ES-I3 (cell line): Measurements from ENCODE around the gene DYRK2.

Experiments used
- H3K36me3 ChIP-seq: 2 replicates; pipeline ENCODE4 v1.6.1; 2013; ENCODE audit warnings: mild to moderate bottlenecking, low read length, control low read depth, moderate library complexity; ENCODE audit not compliant: insufficient read depth
- H3K4me1 ChIP-seq: 2 replicates; pipeline ENCODE4 v1.6.1; 2013; ENCODE audit warnings: mild to moderate bottlenecking, control low read depth, low read length; ENCODE audit not compliant: insufficient read depth
- H3K9ac ChIP-seq: 2 replicates; pipeline ENCODE4 v1.6.1; 2013; ENCODE audit warnings: low read depth, mild to moderate bottlenecking, low read length, moderate library complexity
- H3K9me3 ChIP-seq: 2 replicates; pipeline ENCODE4 v1.6.1; 2013; ENCODE audit warnings: mild to moderate bottlenecking, low read length, moderate library complexity; ENCODE audit not compliant: control insufficient read depth, insufficient read depth

Gene DYRK2

DNA sequence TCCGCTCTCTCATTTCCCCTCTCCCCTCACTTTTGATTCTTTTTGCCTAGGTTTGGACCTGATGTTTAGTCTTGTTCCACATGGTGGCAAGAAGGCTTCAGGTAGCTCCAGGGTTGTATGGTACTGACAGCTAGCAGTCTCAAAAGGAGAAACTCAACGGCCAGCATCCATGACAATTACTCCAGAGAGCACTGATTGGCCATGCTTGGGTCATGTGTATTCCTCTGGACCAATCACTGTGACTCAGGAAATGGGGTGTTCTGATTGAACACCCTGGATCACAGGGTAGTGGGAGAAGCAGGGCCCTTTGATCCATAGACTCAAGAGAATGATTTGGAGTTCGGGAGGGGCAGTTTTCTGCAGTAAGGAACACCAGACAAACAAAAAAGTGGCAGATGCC lies 45.3 kb downstream of the DYRK2 start:
- no peaks in the 10 kb centered on the region for H3K9me3 ChIP-seq
- H3K36me3 ChIP-seq = no peaks in the 10 kb centered on the region
- no peak overlapping the region for H3K9ac ChIP-seq
- H3K4me1 ChIP-seq = no peaks in the 10 kb centered on the region

DNA sequence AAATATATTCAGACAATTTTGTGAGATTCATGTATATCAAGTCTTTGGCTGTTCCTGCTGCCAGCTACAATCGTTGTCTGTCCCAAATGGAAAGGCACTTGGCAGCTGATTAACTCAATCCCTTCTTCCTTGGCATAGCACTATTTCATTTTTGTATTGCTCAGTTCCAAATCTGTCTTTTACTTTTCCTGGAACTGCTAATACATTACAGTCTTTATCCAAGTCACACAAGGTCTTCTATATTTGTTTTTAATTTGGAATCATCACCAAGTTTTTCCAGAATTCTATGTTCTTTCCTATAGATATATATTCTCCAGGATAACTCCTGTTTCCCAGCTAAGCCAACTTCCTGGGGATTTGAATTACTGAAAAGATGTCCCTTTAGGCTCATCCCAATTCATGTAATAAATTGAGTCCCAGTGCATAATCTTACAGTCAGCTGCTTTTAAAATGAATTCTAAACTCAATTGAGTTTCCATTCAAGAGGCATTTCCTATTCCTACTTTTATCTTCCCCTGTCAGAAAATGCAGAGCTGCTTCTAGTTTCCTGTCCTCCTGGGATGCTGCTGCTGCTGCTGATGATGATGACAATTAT lies 45.9 kb downstream of the DYRK2 start:
- Histone ChIP-seq H3K36me3 (no peaks in the 10 kb centered on the region), H3K9me3 (no peaks in the 10 kb centered on the region), H3K9ac (no peak overlapping the region), H3K4me1 (no peaks in the 10 kb centered on the region)

DNA sequence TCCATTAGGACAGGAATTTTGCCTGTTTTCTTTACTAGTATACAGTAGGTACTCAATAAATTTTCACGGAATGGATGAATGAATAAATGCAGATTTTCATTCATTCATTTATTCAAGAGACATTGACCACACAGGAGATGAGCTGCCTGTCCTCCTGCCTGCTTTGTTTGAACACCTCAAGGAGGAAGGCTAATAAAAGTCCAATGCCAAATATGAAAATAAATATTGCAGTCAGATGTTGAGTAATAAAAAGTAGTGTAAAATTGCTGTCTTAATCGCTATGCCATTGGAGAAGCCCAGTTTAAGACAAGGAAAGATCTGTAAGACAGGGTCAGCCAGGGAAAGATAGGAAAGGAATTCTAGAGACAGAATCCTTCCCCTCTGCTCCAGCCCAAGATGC lies 47.4 kb downstream of the DYRK2 start:
- Histone ChIP-seq H3K9ac (no peak overlapping the region), H3K9me3 (no peaks in the 10 kb centered on the region), H3K4me1 (no peaks in the 10 kb centered on the region), H3K36me3 (no peaks in the 10 kb centered on the region)

DNA sequence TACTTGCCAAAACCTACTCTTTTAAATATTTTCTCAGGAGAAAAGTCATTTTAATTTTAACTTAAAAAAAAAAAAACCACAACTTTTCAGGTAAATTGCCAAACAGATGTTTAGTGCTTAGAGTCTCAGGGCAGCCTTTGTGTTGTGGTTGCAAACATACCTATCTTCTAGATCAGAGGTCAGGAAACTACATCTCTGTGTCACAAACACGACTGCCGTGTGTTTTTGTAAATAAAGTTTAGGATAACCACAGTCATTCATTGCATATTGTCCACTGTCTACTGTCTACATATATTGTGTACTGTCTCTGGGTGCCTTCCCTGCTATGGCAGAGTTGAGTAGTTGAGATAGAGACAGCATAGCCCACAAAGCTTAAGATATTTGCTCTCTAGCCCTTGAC lies 48.9 kb downstream of the DYRK2 start:
- Histone ChIP-seq H3K36me3 (no peaks in the 10 kb centered on the region), H3K9me3 (no peaks in the 10 kb centered on the region), H3K9ac (no peak overlapping the region), H3K4me1 (no peaks in the 10 kb centered on the region)

DNA sequence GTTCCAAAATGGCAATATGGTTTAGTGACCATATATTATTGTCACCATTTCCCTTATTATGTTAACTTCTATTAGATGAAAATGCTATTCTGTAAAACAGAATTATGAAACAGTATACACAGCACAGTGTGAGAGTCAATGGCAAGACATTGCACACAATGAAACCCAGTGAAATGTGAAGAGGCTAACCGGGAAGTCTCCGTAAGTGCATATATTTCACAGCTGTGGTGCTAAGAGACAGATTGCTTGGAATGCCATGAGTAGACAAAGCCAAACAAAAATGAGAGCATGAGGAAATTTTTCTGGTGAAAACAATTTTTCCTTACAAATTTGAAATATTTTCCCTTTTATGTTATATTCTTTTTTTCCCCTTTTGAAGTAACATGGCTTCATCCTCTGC lies 49.4 kb downstream of the DYRK2 start:
- Histone ChIP-seq H3K4me1 (no peaks in the 10 kb centered on the region), H3K9me3 (no peaks in the 10 kb centered on the region), H3K9ac (no peak overlapping the region), H3K36me3 (no peaks in the 10 kb centered on the region)

DNA sequence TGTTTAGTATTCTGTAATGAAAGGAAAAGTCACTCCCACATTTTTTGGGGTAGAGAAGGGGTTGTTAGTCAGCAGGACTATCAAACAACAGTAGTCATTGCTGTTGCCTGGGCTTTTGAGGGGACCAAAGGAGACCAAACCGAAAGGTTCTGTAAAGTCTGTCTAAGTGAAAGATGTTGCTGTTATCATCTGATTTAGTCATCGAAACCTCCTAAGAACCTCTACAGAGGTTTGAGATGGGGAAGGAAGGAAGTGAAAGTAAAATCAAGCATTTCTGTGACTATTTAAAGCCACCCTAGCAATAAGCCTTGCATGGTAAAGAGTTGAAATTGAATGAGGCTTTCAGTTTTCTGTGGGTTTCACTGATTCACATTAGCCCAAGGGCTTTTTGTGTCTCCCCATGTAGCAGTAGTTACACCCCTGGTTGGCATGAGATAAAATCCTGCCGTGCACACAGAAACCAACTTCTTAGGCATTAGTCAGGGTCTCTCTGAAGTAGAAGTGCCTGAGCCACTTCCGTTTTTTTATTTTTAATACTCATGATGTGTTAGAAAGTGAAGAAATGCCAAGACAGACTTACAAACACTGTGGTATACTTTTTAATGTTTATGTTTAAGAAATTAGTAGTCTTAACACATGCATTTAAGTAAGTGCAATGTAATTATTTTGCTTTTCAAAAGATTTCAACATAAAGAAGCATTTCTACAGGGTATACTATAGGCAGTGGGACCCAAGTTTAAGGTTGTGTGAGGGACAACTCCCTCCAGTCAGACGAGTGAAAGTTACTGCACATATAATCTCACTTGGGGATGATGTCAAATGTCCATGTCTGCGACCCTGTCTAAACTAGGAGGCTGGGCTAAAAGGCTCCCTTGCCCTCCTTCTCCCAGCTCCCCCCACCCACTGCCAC lies 50.4 kb downstream of the DYRK2 start:
- H3K9me3 ChIP-seq = no peaks in the 10 kb centered on the region
- H3K9ac ChIP-seq = no peak overlapping the region
- H3K36me3 ChIP-seq = no peaks in the 10 kb centered on the region
- H3K4me1 ChIP-seq = no peaks in the 10 kb centered on the region

DNA sequence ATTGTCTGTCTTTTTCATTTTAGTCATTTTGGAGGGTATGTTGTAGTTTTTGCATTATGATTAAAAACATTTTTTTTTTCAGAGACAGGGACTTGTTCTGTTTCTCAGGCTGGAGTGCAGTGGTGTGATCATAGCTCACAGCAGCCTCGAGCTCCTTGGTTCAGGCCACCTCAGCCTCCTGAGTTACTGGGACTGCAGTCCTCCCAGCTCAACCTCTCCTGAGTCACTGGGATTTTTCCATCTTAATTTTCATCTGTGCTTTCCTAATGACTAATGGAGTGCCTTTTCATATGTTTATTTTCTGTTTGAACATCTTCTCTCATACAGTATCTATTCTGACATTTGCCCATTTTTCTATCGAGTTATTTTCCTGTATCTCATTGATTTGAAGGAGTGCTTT lies 52.6 kb downstream of the DYRK2 start:
- Histone ChIP-seq H3K36me3 (no peaks in the 10 kb centered on the region), H3K9me3 (no peaks in the 10 kb centered on the region), H3K9ac (no peak overlapping the region), H3K4me1 (0 out of 2 replicates have a peak, but pooled peaks cover 5% of the 10 kb centered on the region)

DNA sequence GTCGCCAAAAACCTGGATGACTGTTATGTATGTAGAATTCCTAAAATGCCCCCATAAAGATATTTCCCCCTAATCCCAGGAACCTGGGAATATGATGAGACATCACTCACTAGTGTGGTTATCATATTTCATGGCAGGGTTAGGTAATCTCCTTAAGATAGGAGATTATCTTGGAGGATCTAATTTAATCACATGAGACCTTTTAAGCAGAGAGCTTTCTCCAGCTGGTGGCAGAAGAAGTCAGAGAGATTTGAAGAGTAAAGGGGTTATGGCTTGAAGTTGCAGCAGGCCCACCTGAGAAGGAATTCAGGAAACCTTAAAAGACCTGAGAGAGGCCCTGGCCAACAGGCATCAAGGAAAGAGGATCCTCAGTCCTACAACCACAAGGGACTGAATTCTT lies 53.6 kb downstream of the DYRK2 start:
- Histone ChIP-seq H3K9ac (no peak overlapping the region), H3K9me3 (no peaks in the 10 kb centered on the region), H3K36me3 (no peaks in the 10 kb centered on the region), H3K4me1 (0 out of 2 replicates have a peak, but pooled peaks cover 8% of the 10 kb centered on the region)

DNA sequence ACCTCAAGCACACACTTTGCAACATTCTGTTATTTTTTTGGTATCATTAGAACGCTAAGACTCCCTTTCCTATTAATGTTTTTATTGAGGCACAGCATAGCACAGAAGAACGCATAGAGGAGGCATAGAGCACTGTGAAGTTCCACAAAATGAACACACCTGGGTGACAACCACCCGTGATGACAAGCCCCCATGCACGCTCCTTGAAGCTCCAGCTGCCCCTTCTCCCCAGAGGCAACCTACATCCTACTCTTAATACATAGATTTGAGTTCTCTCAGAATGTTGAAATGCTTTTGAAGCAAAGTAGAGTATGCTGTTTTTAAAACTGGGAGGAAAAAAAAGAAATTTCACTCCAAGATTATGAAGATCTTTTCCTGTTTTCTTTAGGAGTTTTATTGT lies 55.5 kb downstream of the DYRK2 start:
- 0 out of 2 replicates have a peak, but pooled peaks cover 8% of the 10 kb centered on the region for H3K4me1 ChIP-seq
- H3K9me3 ChIP-seq = no peaks in the 10 kb centered on the region
- no peaks in the 10 kb centered on the region for H3K36me3 ChIP-seq
- H3K9ac ChIP-seq = no peak overlapping the region

DNA sequence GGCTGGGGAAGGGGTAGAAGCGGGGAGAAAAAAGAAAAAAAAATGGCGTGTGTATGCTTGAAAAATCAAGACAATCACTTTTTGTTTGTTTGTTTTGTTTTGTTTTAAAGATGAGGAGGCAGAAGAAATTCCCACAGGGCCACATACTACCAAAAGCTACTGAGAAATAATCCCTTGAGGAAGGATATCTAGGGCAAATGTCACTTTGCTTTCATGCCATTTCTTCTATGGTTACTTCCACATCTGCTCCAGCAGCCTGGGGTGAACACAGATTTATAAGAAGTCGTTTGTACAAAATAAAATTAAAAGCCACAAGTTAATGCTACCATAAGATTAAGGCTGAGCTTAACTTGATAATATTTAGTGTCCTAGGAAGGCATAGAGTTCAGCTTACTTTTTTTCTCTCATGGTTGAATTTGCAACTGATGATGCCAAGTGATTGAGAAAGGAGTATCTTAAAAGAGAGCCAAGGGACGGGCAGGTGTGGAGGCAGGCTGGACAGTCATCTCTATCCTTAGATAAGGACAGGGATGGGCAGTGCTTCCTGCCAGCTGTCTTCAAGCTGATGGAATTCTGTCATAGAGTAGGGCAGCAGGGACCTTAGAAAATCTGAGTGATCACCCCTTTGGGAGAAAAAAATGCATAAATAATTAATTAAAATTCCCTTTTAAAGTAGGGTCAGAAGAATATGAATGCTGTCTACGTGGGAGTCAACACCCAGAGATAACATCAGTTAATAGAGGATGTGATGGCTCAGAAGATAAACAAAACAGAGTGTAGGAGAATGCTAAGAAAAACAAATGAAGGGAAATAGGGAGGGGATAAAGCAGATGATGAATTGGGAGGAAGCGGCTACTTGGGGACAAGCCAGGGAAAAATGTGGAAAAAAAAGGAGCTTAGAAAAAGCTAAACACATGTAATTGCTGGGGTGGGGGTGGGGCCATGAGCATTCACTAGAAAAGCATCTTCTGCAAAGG lies 57.1 kb downstream of the DYRK2 start:
- Histone ChIP-seq H3K36me3 (no peaks in the 10 kb centered on the region), H3K9ac (no peak overlapping the region), H3K4me1 (0 out of 2 replicates have a peak, but pooled peaks cover 8% of the 10 kb centered on the region), H3K9me3 (no peaks in the 10 kb centered on the region)

DNA sequence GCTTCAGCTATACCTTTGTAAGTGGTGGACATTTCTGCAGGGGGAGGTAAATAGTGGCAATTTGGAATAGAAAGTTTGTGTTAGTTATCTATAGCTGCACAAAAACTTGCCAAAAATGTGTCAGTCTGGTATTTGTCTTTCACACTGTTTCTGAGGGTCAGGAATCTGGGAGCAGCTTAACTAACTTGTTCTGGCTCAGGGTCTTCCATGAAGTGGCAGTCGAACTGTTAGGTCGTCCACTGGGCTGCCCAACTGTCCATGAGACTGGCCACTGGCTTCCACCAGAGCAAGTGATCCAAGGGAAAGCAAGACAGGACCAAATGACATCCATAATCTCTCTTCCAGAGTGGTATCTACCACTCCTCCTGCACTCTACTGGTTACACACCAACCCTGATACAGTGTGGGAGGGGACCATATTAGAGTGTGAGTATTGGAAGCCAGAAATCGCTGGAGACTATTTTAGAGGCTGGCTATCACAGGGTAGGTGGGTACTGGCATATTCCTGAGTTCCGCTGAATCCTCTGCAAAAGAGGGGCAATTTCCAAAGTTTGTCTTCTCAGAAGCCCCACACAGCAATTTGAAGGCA lies 60.9 kb downstream of the DYRK2 start:
- no peaks in the 10 kb centered on the region for H3K36me3 ChIP-seq
- 0 out of 2 replicates have a peak, but pooled peaks cover 9% of the 10 kb centered on the region for H3K4me1 ChIP-seq
- no peak overlapping the region for H3K9ac ChIP-seq
- no peaks in the 10 kb centered on the region for H3K9me3 ChIP-seq

DNA sequence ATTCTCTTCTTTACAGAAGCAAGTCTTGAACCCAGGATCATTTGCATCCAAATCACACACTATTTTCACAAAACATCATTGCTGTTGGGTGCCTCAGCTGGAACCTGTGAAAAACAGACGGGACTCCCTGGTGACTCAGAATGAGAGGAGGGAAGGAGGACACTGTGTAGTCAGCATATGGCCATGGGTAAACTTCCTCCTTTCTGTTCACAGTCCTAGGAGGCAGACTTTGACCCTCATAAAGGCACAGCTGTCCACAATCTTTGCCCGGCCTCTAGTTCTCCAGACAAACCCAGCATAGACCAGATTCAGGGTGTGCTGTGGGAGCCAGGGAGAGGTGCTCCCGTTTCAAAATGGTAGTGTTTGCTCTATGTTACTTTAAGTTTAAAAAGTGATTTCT lies 62.0 kb downstream of the DYRK2 start:
- H3K9me3 ChIP-seq = no peaks in the 10 kb centered on the region
- no peaks in the 10 kb centered on the region for H3K36me3 ChIP-seq
- 0 out of 2 replicates have a peak, but pooled peaks cover 10% of the 10 kb centered on the region for H3K4me1 ChIP-seq
- H3K9ac ChIP-seq = no peak overlapping the region

DNA sequence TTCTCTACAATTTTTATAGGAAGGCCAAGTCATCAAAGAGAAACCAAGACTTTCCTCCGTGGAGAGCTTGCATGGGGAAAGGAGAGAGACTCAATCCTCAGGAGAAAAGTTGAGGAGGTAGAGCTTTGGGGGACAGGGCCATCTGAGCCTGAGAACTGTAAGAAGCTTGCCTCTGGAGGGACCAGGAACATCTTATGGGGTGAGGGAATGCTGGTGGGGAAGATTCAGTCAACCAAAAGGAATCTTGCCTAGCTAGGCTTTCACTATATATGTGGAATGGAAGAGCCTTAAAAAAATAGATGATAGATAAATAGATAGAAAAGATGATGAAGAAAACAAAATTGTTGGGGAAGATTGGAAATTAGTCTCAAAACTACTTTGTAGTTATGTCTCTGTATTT lies 63.5 kb downstream of the DYRK2 start:
- Histone ChIP-seq H3K9me3 (no peaks in the 10 kb centered on the region), H3K4me1 (0 out of 2 replicates have a peak, but pooled peaks cover 2% of the 10 kb centered on the region), H3K9ac (no peak overlapping the region), H3K36me3 (no peaks in the 10 kb centered on the region)

DNA sequence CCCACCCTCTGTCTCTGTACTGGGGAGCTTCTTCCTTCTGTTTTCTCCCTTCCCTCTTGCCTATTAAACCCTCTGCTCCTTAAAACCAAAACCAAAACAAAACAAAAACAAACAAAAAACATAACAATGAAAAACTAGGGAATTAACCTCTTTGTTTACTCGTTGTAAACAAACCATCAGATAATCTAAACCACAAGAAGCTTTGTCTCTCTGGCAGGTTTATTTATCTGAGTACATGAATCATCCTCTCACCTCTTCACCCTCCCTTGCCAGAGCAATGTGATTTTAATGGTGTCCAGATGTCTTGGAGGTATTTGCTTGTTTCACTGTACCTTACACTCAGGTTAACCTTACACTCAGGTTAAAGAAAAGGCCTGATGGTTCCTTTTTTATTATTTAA lies 66.1 kb downstream of the DYRK2 start:
- H3K9ac ChIP-seq = no peak overlapping the region
- no peaks in the 10 kb centered on the region for H3K36me3 ChIP-seq
- no peaks in the 10 kb centered on the region for H3K9me3 ChIP-seq
- H3K4me1 ChIP-seq = 0 out of 2 replicates have a peak, but pooled peaks cover 2% of the 10 kb centered on the region
